HG03354 (cell line): ENCODE results near the gene NSD1.
"Not testable (repeated sequence)": the region's sequence is repeated elsewhere in the genome, so short reads cannot be mapped to it uniquely, and the experiment has no call there.

ENCODE experiments used
- ATAC-seq: cut with Tn5 transposase; IDR thresholded peaks from one replicate; pipeline ENCODE4 v1.9.1; 2021; ENCODE audit warnings: mild to moderate bottlenecking; ENCODE audit not compliant: unreplicated experiment, poor library complexity, severe bottlenecking

The NSD1 gene

GRCh38 chr5:177302354-177303110, 169.0 kb downstream of the NSD1 start:
- ATAC-seq, result no peak

GRCh38 chr5:177303121-177303924, 169.8 kb downstream of the NSD1 start, which contains the start of the genes PRELID1 and RAB24:
PRELID1 (plus strand) TSS chr5:177303799; CDS start chr5:177303986, 187 bp downstream.
RAB24 (minus strand) TSS chr5:177303719; CDS start chr5:177303288, 431 bp downstream.
- peak; percentile 73 for ATAC-seq

- ATAC-seq, result peak; percentile 7
These were observed 170.4 kb downstream of the NSD1 start for GRCh38 chr5:177303925-177304391.

DNA sequence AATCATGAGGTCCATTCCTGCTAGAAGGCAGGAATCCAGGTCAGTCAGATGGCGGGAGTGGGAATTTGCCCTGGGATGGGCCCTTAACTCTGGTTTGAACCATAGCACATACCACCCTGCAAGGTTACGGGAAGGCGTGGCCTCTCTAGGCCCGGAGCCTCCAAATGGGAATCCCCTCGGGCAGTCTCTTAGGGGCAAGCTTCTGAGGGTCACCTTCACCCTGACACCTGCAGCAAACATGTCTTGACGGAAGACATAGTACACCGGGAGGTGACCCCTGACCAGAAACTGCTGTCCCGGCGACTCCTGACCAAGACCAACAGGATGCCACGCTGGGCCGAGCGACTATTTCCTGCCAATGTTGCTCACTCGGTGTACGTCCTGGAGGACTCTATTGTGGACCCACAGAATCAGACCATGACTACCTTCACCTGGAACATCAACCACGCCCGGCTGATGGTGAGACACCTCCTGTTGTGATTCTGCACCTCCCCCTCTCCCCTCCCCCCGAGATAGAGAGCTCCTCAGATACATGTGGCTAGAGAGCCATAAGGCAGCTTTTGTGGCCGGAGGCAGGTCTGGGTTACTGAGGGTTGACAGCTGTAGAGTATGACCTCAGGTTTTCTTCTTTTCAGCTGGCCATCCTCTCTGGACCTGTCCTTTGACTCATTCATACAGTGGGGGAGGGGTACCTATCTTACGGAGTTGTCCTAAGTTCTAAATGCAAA, 171.0 kb downstream of the NSD1 start:
- no peak for ATAC-seq

DNA sequence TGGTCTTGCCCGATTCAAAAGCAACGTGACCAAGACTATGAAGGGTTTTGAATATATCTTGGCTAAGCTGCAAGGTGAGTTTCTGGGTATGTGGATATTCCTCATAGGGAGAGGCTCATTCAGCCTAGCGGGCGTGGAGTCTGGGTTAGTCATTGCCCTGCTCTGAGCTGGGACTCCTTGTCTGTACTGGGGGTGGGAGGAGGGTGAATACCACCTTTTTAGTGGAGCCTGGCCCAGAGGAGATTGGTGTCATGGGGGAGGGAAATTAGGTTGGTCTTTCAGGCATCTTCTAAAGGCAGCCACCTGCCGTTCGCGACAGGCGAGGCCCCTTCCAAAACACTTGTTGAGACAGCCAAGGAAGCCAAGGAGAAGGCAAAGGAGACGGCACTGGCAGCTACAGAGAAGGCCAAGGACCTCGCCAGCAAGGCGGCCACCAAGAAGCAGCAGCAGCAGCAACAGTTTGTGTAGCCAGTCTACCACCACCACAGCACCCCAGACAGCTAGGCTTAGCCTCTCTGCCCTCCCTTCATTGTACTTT, 172.6 kb downstream of the NSD1 start:
- not testable (repeated sequence) for ATAC-seq

- no peak for ATAC-seq
These were observed 173.3 kb downstream of the NSD1 start for GRCh38 chr5:177306674-177307543.

DNA sequence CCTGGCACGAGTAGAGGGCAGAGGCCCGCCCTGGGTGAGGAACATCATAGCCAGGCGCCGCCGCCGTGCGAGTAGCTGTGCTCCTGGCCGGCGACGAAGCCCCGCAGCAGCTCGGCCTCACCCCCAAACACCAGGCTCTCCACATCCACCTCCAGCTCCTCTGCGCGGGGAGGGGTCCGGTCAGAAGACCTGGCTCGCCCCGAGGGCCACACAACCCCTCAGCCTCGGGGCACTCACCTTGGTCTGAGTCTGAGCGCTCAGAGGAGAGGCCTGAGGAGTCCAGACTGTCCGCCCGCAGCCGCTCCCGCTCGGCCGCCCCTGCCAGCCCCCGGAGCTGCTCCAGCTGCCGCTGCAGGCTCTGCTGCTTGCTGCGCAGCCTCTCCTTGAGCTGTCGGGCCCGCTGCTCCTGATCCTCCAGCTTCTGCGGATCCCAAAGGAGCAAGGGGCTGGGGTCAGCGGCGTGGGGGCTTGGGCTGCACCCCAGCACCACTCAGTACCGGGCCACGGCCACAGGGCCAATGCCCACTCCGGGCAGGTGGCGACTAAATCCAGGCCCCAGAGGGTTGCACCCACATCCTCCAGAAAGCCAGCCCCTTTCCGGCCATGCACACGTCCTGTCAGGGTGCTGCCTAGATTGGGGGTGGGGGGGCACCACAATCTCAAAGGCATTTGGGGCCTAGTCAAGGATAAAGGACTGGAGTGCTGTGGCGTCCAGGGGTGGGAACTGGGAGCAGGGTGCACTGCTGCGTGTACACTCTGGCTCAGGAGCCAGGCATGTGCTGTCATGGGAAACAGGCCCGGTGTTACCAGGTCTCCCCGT, 174.2 kb downstream of the NSD1 start:
- ATAC-seq, result no peak

GRCh38 chr5:177308740-177309139, 175.2 kb downstream of the NSD1 start:
- ATAC-seq, result no peak

DNA sequence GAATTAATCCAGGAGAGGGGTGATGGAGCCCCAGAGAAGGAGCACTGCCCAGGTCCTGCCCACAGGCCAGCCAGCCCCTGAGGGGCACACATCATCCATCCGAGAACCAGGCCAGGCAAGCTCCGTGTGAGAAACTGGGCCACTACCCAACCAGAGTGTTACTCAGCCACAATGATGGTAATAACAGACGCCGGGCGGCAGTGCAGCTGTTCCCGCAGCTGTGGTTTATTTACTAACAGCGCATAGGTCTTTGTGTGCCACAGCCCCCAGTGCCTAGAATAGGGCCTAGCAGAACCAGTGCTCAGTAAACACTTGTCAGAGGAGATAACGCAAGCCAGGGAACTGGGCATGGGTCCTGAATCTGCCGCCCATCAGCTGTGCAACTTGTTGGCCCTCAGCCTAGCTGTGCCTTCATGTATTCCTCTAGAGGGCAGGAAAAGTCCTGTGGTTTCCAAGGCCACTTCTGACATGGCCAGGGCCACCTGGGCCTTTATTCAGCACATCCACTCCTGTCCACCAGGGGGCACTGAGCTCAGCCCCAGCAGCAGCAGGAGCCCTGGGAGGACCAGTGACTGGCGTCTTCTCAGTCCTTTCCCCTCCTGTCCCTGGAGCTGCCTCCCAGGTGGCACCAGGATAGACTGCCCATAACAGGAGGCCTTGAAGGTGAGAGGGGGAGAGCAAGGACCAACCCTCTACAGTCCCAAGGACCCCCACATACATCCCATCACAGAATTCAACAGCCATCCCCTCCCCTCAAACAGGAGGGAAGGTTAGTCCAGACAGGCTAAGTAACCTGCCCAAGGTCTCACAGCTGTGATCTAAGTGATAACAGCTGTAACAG, 176.0 kb downstream of the NSD1 start:
- ATAC-seq, result no peak

GRCh38 chr5:177310332-177310731, 176.8 kb downstream of the NSD1 start:
- no peak for ATAC-seq

- peak; percentile 28 for ATAC-seq
These were observed 177.3 kb downstream of the NSD1 start for GRCh38 chr5:177310757-177311391.

DNA sequence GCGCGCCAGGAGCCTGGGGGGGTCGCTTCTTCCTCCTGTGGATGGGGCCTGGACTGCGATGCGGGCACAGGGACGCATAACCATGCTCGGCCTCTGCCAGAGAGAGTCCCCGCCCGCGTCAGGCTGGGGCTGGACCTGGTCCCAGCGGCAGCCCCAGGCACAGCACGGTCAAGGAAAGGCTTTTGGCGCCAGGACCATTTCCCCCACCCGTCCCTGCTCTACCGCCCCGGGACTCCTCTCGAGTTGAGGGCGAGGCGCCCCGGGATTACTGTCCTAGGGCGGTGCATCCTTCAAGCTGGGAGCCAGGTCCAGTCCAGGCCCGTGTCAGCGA, 177.8 kb downstream of the NSD1 start:
- peak; percentile 3 for ATAC-seq

DNA sequence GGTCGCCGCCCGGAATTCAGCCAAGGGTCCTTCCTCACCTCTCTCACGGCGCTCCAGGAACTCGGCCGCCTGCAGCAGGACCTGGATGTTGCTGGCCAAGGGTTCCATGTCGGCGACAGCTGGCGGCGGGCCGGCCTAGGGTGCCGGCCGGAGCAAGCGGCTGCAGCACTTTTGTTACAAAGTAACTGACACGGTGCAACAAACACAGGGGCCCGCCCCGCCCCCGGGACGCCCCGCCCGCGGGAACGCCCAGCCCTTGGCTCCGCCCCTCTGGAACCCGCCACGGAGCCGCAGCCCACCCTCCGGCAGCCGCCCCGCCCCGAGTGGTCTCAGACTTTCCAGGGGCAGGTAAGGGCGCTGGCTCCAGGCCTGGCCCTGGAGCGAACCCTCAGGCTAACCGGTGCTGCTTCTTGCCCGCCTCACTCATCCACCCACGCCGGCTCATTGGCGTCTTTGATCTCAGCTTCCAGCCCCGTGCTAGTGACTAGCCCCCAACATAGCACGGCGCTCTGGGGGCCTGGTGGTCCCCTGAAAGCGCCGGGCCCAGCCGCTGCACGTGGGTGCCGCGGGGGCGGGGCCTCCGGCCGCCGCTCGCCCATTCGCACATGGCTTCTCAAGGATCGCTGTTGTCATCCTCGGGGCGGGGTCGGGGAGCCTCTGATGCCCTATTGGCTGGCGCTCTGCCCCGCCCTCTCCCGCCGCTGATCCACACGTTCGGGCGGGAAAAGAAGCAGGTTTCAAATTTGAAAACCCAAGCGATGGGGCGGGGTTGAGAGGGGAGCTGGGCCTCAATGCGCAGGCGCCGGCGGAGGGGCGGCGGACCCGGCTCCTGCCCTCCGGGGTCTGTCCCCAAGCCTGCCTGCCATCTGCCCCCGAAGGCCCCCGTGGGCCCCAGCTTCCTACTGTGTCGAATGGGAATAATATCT, 178.4 kb downstream of the NSD1 start, which contains the start of gene MXD3:
Gene MXD3 (minus strand): TSS at position 176 of the 926 bp plus-strand sequence. CDS start 68 bp downstream, at position 108.
- peak; percentile 75 for ATAC-seq

DNA sequence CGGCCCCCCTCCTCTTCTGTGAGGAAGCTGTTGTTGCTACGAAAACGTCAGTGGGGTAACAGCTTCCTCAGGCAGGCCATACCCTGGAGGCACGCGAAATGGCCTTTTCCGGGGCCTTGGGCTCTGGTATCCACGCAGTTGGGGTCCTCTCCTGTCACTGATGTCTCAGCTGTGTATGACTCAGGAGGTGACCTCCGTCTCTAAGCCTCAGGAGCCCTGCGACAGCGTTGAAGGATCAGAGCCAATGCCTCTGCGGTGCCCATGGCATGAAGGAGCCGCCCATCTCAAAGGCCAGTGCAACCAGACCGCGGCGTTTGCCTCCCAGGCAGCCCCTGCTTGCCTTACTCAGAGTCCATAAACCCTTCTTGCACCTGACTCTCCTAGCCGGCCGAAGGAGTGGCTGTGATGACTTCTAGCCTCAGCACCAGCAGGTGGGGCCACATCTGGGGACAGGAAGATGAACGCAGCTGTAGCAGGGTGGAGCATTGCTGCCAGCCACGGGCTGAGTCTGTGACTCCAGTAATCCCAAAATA, 179.1 kb downstream of the NSD1 start:
- peak; percentile 33 for ATAC-seq

GRCh38 chr5:177313561-177314259, 180.1 kb downstream of the NSD1 start:
- ATAC-seq, result no peak
